K562 (cell line): ENCODE data around the gene ATP5PO. TPM values are rescaled to one million over a fixed set of nuclear protein-coding genes. Genes with fewer than 3 reads are reported as not detected.

Experiments
- ATAC-seq: fragments of 200-7000 bp; cut with Tn5 transposase; 3 replicates; pipeline ENCODE4 v1.9.1; 2020; ENCODE audit warnings: moderate library complexity
- BruUV-seq: library from RNA; stranded (reverse); fragments of 400-500 nt; replicated peaks from 2 replicates; lab custom pipeline; 2021; lab: Mats Ljungman, UMichigan
- CTCF ChIA-PET: fragments of 300-600 bp; formaldehyde crosslinking; extraction: SDS; loops from one replicate; lab custom pipeline; 2021; ENCODE audit warnings: low intra/inter-chr PET ratio; lab: Yijun Ruan, JAX
- POLR2A ChIA-PET: fragments of 300-600, 350-650 bp; sonication (Branson Sonifier 250); formaldehyde crosslinking; extraction: SDS; loops from one replicate; lab custom pipeline; 2021; ENCODE audit warnings: antibody characterized with exemption, inconsistent platforms; lab: Yijun Ruan, JAX
- DNase-seq, 4 experiments: peaks; one replicate each; pipeline versions ENCODE4 v3.0.0 to v3.0.0-alpha.2; 2011 to 2018; ENCODE audit warnings: low spot score in 3 of 4, mixed read lengths in 3 of 4; ENCODE audit errors: extremely low read depth in 1 of 4
- FAIRE-seq: peaks from 2 replicates; lab custom pipeline; 2011; peaks lifted over from hg19 to GRCh38; lab: Jason Lieb, UNC
- H2AFZ ChIP-seq: 2 replicates; pipeline ENCODE4 v1.6.0; 2011; ENCODE audit warnings: low read depth, low read length, control low read depth, inconsistent platforms
- H3K27ac ChIP-seq: fragments of 200-600 bp; 3 replicates; pipeline ENCODE4 v1.8.0; 2011; ENCODE audit warnings: low read depth, mild to moderate bottlenecking, control low read depth, inconsistent platforms, low read length, moderate library complexity, mixed read lengths; ENCODE audit errors: extremely low read depth
- H3K27me3 ChIP-seq, 2 experiments: fragments of 300-600 bp in 1 of 2; 2 replicates in 1 of 2; 3 replicates in 1 of 2; pipeline versions ENCODE4 v1.6.0 to v1.8.0; 2011; ENCODE audit warnings: inconsistent platforms in 2 of 2, low read length in 2 of 2, mild to moderate bottlenecking in 1 of 2, mixed read lengths in 1 of 2, moderate library complexity in 1 of 2; ENCODE audit not compliant: control insufficient read depth in 2 of 2, insufficient read depth in 2 of 2
- H3K36me3 ChIP-seq: fragments of 300-600 bp; 3 replicates; pipeline ENCODE4 v1.8.0; 2011; ENCODE audit warnings: mild to moderate bottlenecking, low read length, inconsistent platforms; ENCODE audit not compliant: control insufficient read depth, insufficient read depth
- H3K4me1 ChIP-seq, 2 experiments: fragments of 200-600 bp in 1 of 2; replicated peaks in 1 of 2; 2 replicates in 1 of 2; 3 replicates in 1 of 2; pipeline versions ENCODE4 v1.5.1 to v1.8.0; 2011; ENCODE audit warnings: inconsistent platforms in 2 of 2, low read length in 2 of 2, mild to moderate bottlenecking in 1 of 2, mixed read lengths in 1 of 2, moderate library complexity in 1 of 2; ENCODE audit not compliant: control insufficient read depth in 2 of 2, insufficient read depth in 2 of 2
- H3K4me2 ChIP-seq: 2 replicates; pipeline ENCODE4 v1.6.1; 2011; ENCODE audit warnings: low read length, control low read depth, inconsistent platforms, mixed read lengths; ENCODE audit not compliant: insufficient read depth
- H3K4me3 ChIP-seq: fragments of 200-600 bp; sonication (generic), shearing (Covaris generic); 2 replicates; pipeline ENCODE4 v1.5.1; 2016; ENCODE audit warnings: control low read depth, inconsistent platforms
- H3K79me2 ChIP-seq: fragments of 200-600 bp; 3 replicates; pipeline ENCODE4 v1.8.0; 2011; ENCODE audit warnings: low read length, inconsistent platforms; ENCODE audit not compliant: control insufficient read depth, insufficient read depth
- H3K9ac ChIP-seq, 2 experiments: 2 replicates each; pipeline versions ENCODE4 v1.6.0 to v1.6.1; 2011; ENCODE audit warnings: low read depth in 2 of 2, low read length in 2 of 2, control low read depth in 1 of 2, inconsistent platforms in 1 of 2, mild to moderate bottlenecking in 1 of 2, mixed read lengths in 1 of 2; ENCODE audit not compliant: insufficient read depth in 1 of 2
- H3K9me1 ChIP-seq: one replicate; pipeline ENCODE4 v1.6.0; 2011; ENCODE audit warnings: inconsistent platforms, mild to moderate bottlenecking, low read length, moderate library complexity; ENCODE audit not compliant: control insufficient read depth, insufficient read depth
- H3K9me3 ChIP-seq: replicated peaks from 2 replicates; pipeline ENCODE4 v1.5.1; 2011; ENCODE audit warnings: low read depth, low read length, inconsistent platforms; ENCODE audit not compliant: control insufficient read depth, insufficient read depth
- H4K20me1 ChIP-seq: replicated peaks from 2 replicates; pipeline ENCODE4 v1.6.1; 2011; ENCODE audit warnings: low read length, inconsistent platforms, mixed read lengths; ENCODE audit not compliant: control insufficient read depth, insufficient read depth
- ATF7 ChIP-seq: fragments of 450-650 bp; IDR thresholded peaks from 2 replicates; pipeline ENCODE4 v1.7.1; 2014; ENCODE audit warnings: mild to moderate bottlenecking, moderate library complexity
- CLOCK ChIP-seq: fragments of 250-450 bp; sonication (Bioruptor Pico); IDR thresholded peaks from 2 replicates; pipeline ENCODE4 v1.4.0; 2020; ENCODE audit warnings: mild to moderate bottlenecking, moderate library complexity, borderline replicate concordance
- HNRNPH1 ChIP-seq: fragments of 200-400 bp; formaldehyde crosslinking; optimal IDR thresholded peaks from 2 replicates; pipeline ENCODE3; 2017; ENCODE audit warnings: low read depth, mild to moderate bottlenecking, low read length, moderate library complexity
- HNRNPUL1 ChIP-seq: fragments of 200-400 bp; formaldehyde crosslinking; IDR thresholded peaks from 2 replicates; pipeline ENCODE4 v1.6.1; 2017; ENCODE audit warnings: low read length
- KAT2B ChIP-seq: IDR thresholded peaks from one replicate; pipeline ENCODE4 v1.6.1; 2012; ENCODE audit warnings: low read depth, mild to moderate bottlenecking, control low read depth, inconsistent platforms, low read length, moderate library complexity
- ZBTB12 ChIP-seq: fragments of 250-450 bp; sonication (Bioruptor Pico); IDR thresholded peaks from 2 replicates; pipeline ENCODE4 v1.4.0; 2020
- ZKSCAN8 ChIP-seq: fragments of 200-800 bp; sonication (Bioruptor generic); IDR thresholded peaks from 2 replicates; pipeline ENCODE4 v1.6.1; 2016; ENCODE audit warnings: missing genetic modification characterization, missing compliant biosample characterization
- ZMIZ1 ChIP-seq, 2 experiments: fragments of 150-350 bp in 1 of 2; IDR thresholded peaks; 2 replicates each; pipeline ENCODE4 v1.6.1; 2012 to 2016; ENCODE audit warnings: low read depth in 2 of 2, low read length in 2 of 2, mild to moderate bottlenecking in 1 of 2, moderate library complexity in 1 of 2
- ZNF12 ChIP-seq: sonication (generic); formaldehyde crosslinking; IDR thresholded peaks from 2 replicates; pipeline ENCODE4 v1.4.0; 2020; ENCODE audit warnings: mild to moderate bottlenecking, missing genetic modification reagents
- ZNF175 ChIP-seq: fragments of 200-800 bp; sonication (Bioruptor generic); IDR thresholded peaks from 2 replicates; pipeline ENCODE4 v1.6.1; 2016; ENCODE audit warnings: low read depth, mild to moderate bottlenecking, missing genetic modification characterization, missing compliant biosample characterization
- ZNF398 ChIP-seq: fragments of 250-450 bp; sonication (Bioruptor Pico); IDR thresholded peaks from 2 replicates; pipeline ENCODE4 v1.8.0; 2021; ENCODE audit warnings: moderate library complexity, mild to moderate bottlenecking, inconsistent platforms
- ZNF551 ChIP-seq: fragments of 250-450 bp; sonication (Bioruptor Pico); IDR thresholded peaks from 2 replicates; pipeline ENCODE4 v1.5.0; 2021; ENCODE audit warnings: mild to moderate bottlenecking, moderate library complexity
- ZNF76 ChIP-seq: fragments of 250-450 bp; sonication (Bioruptor Pico); IDR thresholded peaks from 2 replicates; pipeline ENCODE4 v1.4.0; 2020; ENCODE audit warnings: mild to moderate bottlenecking, moderate library complexity, borderline replicate concordance
- WGBS: fragments of 100-300 bp; shearing (Covaris generic); methylation state at CpG from one replicate; pipeline ENCODE4 v1.1.6; 2016; ENCODE audit warnings: low coverage, mixed read lengths; ENCODE audit not compliant: insufficient coverage; ENCODE audit errors: missing lambda C conversion rate; 5-methylcytosine and 5-hydroxymethylcytosine counted together
- in situ Hi-C: fragments of 300-500 bp; cut with MboI; formaldehyde crosslinking; loops from 4 replicates; pipeline ENCODE4 v1.15.0; 2018; ENCODE audit warnings: inconsistent platforms, mixed read lengths
- intact Hi-C: fragments of 100-400 bp; cut with micrococcal nuclease; formaldehyde crosslinking; loops from 2 replicates; pipeline ENCODE4 v1.14.2; 2022
- polyA plus RNA-seq, 8 experiments: library from polyadenylated mRNA; depleted of rRNA in 4 of 8; stranded (reverse) in 5 of 8; unstranded in 3 of 8; fragments of >200 nt; fragmentation: Nextera tagmentation in 2 of 8; fragmentation: Illumina TruSeq in 1 of 8; extraction: Ambion mirVana in 2 of 8; extraction: Trizol in 1 of 8; gene quantifications; 2 replicates each; pipeline versions ENCODE4 v1.2.1 to v1.2.3, GENCODE V29; 2011 to 2014; ENCODE audit warnings: inconsistent platforms in 1 of 8, missing spikeins in 1 of 8
- total RNA-seq, 7 experiments: library from RNA; depleted of rRNA in 6 of 7; stranded (reverse); fragments of >200 nt in 6 of 7; fragmentation: Illumina TruSeq in 2 of 7; extraction: Trizol in 2 of 7; gene quantifications; 2 replicates each; pipeline versions ENCODE4 v1.2.1 to v1.2.3, GENCODE V29; 2011 to 2021; ENCODE audit warnings: low replicate concordance in 1 of 7

The ATP5PO gene
- total and polyA plus RNA-seq, 9 of the 15 experiments (the other 6 are each of a cell fraction or from before 2014, with no cell fraction given) = 367 to 2,722 (median 808) TPM

GRCh38 chr21:33890187-33890586 is 25.4 kb downstream of the ATP5PO start:
- intact Hi-C loops (loop anchor here (5.0 kb wide), 2 partner anchors 283 to 348 kb away; partner anchors contain the start of genes GART and SON), in situ Hi-C loops (no loop called here)
- no TSS peak for BruUV-seq
- Histone ChIP-seq H3K9me1 (no peaks in the 10 kb centered on the region), H3K79me2 (no peaks in the 10 kb centered on the region), H4K20me1 (no peaks in the 10 kb centered on the region), H3K27ac (no peak overlapping the region), H3K27me3 (peaks cover 27 to 47% of the 10 kb centered on the region in 2 experiments), H3K36me3 (no peaks in the 10 kb centered on the region), H3K9ac (no peak overlapping the region), H3K4me3 (no peak overlapping the region), H3K9me3 (no peaks in the 10 kb centered on the region), H3K4me1 (peaks cover 2 to 6% of the 10 kb centered on the region in 2 experiments; a peak in 3 of 5 replicates), H2AFZ (no peak overlapping the region), H3K4me2 (no peak overlapping the region)
- ChIA-PET POLR2A (interaction anchor here (1.5 to 2.1 kb wide), 2 partner anchors 11 to 12 kb away, joined by 6 to 10 read pairs; no protein-coding TSS in a partner anchor), CTCF (no interaction called here)
- 15% methylated on average over 5 of the region's 5 CpGs for WGBS
- DNase-seq (no peak), ATAC-seq (no peak), FAIRE-seq (no peak)
- TF ChIP-seq ZNF398 (CRISPR knock-in tag) (no peak), ZNF12 (no peak), ZBTB12 (CRISPR knock-in tag) (no peak), ZNF175 (CRISPR knock-in tag) (no peak), ZKSCAN8 (CRISPR knock-in tag) (no peak), ZNF551 (CRISPR knock-in tag) (no peak), HNRNPH1 (no peak), KAT2B (no peak), ZNF76 (CRISPR knock-in tag) (no peak), ATF7 (no peak), HNRNPUL1 (no peak), ZMIZ1 (IDR thresholded peaks at IDR 0.05; ENCODE audit: low read depth in 2 of 2, low read length in 2 of 2) (no peak), CLOCK (CRISPR knock-in tag) (no peak)
